Lower leg skin (tissue), 3 donors: ENCODE results near the gene PARD6G.

Source experiments
- POLR2A ChIP-seq, 2 donors: fragments of 450-650 bp; IDR thresholded peaks; one replicate each; pipeline ENCODE4 v1.6.1; 2016 to 2017; ENCODE audit warnings: antibody characterized with exemption in 2 of 2, mild to moderate bottlenecking in 1 of 2, moderate library complexity in 1 of 2
- TF ChIP-seq, protein P1 (sequence below), 3 donors: fragments of 450-650 bp; IDR thresholded peaks; one replicate each; pipeline ENCODE4 v1.5.1; 2016; ENCODE audit warnings: antibody characterized with exemption in 3 of 3, mild to moderate bottlenecking in 3 of 3, moderate library complexity in 2 of 3

DNA sequence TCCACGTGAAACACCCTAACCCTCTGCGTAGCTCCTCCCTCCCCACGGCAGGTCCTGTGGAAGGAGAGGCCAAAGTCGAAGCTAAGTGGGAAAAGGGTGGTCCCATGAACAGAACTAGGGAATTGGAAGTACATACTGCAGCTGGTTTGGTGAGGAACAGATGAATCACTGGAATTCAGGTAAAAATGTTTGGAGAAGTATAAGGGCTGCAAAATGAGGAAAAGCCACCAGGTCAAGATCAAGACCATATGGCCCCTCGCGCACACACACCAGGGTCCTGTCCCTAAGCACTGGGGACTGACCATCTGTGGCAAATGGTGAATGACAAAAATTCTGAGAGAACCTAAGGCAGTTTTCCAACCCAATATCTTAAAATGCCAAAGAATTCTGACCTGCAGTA lies 3.1 kb downstream of the PARD6G start:
- TF ChIP-seq, protein P1, sequence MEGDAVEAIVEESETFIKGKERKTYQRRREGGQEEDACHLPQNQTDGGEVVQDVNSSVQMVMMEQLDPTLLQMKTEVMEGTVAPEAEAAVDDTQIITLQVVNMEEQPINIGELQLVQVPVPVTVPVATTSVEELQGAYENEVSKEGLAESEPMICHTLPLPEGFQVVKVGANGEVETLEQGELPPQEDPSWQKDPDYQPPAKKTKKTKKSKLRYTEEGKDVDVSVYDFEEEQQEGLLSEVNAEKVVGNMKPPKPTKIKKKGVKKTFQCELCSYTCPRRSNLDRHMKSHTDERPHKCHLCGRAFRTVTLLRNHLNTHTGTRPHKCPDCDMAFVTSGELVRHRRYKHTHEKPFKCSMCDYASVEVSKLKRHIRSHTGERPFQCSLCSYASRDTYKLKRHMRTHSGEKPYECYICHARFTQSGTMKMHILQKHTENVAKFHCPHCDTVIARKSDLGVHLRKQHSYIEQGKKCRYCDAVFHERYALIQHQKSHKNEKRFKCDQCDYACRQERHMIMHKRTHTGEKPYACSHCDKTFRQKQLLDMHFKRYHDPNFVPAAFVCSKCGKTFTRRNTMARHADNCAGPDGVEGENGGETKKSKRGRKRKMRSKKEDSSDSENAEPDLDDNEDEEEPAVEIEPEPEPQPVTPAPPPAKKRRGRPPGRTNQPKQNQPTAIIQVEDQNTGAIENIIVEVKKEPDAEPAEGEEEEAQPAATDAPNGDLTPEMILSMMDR (IDR thresholded peaks at IDR 0.05) = no peak
- TF ChIP-seq POLR2A (IDR thresholded peaks at IDR 0.05) = no peak
